NCI-H446 (cell line): ENCODE data around the gene PAM.
A peak's percentile ranks its signal among the peaks of the same experiment; 100 is the strongest.
"Not testable (repeated sequence)": the region's sequence is repeated elsewhere in the genome, so short reads cannot be mapped to it uniquely, and the experiment has no call there.

Source experiments
- DNase-seq, 2 experiments: peaks; one replicate each; lab custom pipeline; 2025; lab: John Stamatoyannopoulos, UW

Gene PAM

GRCh38 chr5:102999621-103000020 is 244.5 kb downstream of the PAM start:
- not testable (repeated sequence) for DNase-seq

GRCh38 chr5:103000089-103000488 is 245.0 kb downstream of the PAM start:
- DNase-seq, result no peak

GRCh38 chr5:103003872-103004271 is 248.8 kb downstream of the PAM start:
- no peak for DNase-seq

- no peak for DNase-seq
Observed at GRCh38 chr5:103005276-103005675, 250.2 kb downstream of the PAM start.

- DNase-seq, result no peak
Observed at GRCh38 chr5:103006921-103007320, 251.8 kb downstream of the PAM start.

GRCh38 chr5:103010168-103010567 is 255.1 kb downstream of the PAM start:
- DNase-seq, result no peak

GRCh38 chr5:103013933-103014552 is 258.9 kb downstream of the PAM start:
- DNase-seq, result no peak

GRCh38 chr5:103014983-103015382 is 259.9 kb downstream of the PAM start:
- no peak for DNase-seq

GRCh38 chr5:103016167-103016566 is 261.1 kb downstream of the PAM start:
- no peak for DNase-seq

- DNase-seq, result no peak
Observed at GRCh38 chr5:103019804-103020203, 264.7 kb downstream of the PAM start.

- DNase-seq, result no peak
Observed at GRCh38 chr5:103021314-103021713, 266.2 kb downstream of the PAM start.

- no peak for DNase-seq
Observed at GRCh38 chr5:103027267-103027666, 272.2 kb downstream of the PAM start.

GRCh38 chr5:103031607-103032006 is 276.5 kb downstream of the PAM start:
- no peak for DNase-seq

- no peak for DNase-seq
Observed at GRCh38 chr5:103033696-103034095, 278.6 kb downstream of the PAM start.

- no peak for DNase-seq
Observed at GRCh38 chr5:103034662-103035392, 279.7 kb downstream of the PAM start.

- DNase-seq, result no peak
Observed at GRCh38 chr5:103035701-103036100, 280.6 kb downstream of the PAM start.

- DNase-seq, result no peak
Observed at GRCh38 chr5:103036601-103037000, 281.5 kb downstream of the PAM start.

- DNase-seq, result peak in 1 of 2 experiments; percentile 5
Observed at GRCh38 chr5:103037673-103038455, 282.8 kb downstream of the PAM start.

GRCh38 chr5:103041071-103041676 is 286.1 kb downstream of the PAM start:
- DNase-seq, result peak; percentile 35 to 79

- DNase-seq, result not testable (repeated sequence)
Observed at GRCh38 chr5:103046706-103047105, 291.6 kb downstream of the PAM start.

GRCh38 chr5:103057208-103058130 is 302.4 kb downstream of the PAM start:
- no peak for DNase-seq
